OCI-LY7 (cell line): ENCODE measurements around the gene KYAT1. TPM values are rescaled to one million over a fixed set of nuclear protein-coding genes. Genes with fewer than 3 reads are reported as not detected.
A peak's percentile ranks its signal among the peaks of the same experiment; 100 is the strongest.

Experiments
- BruUV-seq: library from RNA; stranded (reverse); fragments of 400-500 nt; replicated peaks from 2 replicates; lab custom pipeline; 2021; lab: Mats Ljungman, UMichigan
- CTCF ChIA-PET: fragments of 300-600 bp; sonication (Branson Sonifier 250); formaldehyde crosslinking; loops from one replicate; lab custom pipeline; 2022; ENCODE audit warnings: antibody characterized with exemption; ENCODE audit not compliant: unreplicated experiment; lab: Charles Lee
- POLR2A ChIA-PET: fragments of 300-600 bp; sonication (Branson Sonifier 250); formaldehyde crosslinking; loops from one replicate; lab custom pipeline; 2022; ENCODE audit warnings: antibody characterized with exemption; lab: Charles Lee
- DNase-seq: peaks from one replicate; pipeline ENCODE4 v3.0.0-alpha.2; 2015; ENCODE audit warnings: low spot score
- H2AFZ ChIP-seq: fragments of 200-600 bp; sonication (generic), shearing (Covaris generic); 2 replicates; pipeline ENCODE4 v1.6.1; 2014; ENCODE audit warnings: mild to moderate bottlenecking, antibody characterized with exemption, low read length, moderate library complexity
- H3K27ac ChIP-seq: fragments of 200-600 bp; sonication (generic); 2 replicates; pipeline ENCODE4 v1.5.1; 2014; ENCODE audit warnings: mixed run types, low read depth, mild to moderate bottlenecking, moderate library complexity, low read length, inconsistent platforms; ENCODE audit not compliant: poor library complexity, severe bottlenecking
- H3K36me3 ChIP-seq: fragments of 200-600 bp; sonication (generic); 2 replicates; pipeline ENCODE4 v1.6.1; 2014; ENCODE audit warnings: mild to moderate bottlenecking, antibody characterized with exemption, low read length, moderate library complexity, mixed read lengths; ENCODE audit not compliant: insufficient read depth
- H3K4me1 ChIP-seq: fragments of 200-600 bp; sonication (generic); 2 replicates; pipeline ENCODE4 v1.5.1; 2014; ENCODE audit warnings: mild to moderate bottlenecking, low read length; ENCODE audit not compliant: insufficient read depth, poor library complexity, severe bottlenecking
- H3K4me2 ChIP-seq: fragments of 200-600 bp; sonication (generic); 2 replicates; pipeline ENCODE4 v1.6.1; 2014; ENCODE audit warnings: mild to moderate bottlenecking, low read length
- H3K4me3 ChIP-seq: fragments of 200-600 bp; sonication (generic); 2 replicates; pipeline ENCODE4 v1.5.1; 2014; ENCODE audit warnings: mild to moderate bottlenecking, low read depth, low read length; ENCODE audit not compliant: poor library complexity, severe bottlenecking
- H3K79me2 ChIP-seq: fragments of 200-600 bp; sonication (generic); 2 replicates; pipeline ENCODE4 v1.6.1; 2016; ENCODE audit warnings: low read depth, mild to moderate bottlenecking, low read length, moderate library complexity, mixed read lengths; ENCODE audit not compliant: insufficient read depth
- H3K9me2 ChIP-seq: fragments of 200-600 bp; sonication (generic); 2 replicates; pipeline ENCODE4 v1.6.1; 2016; ENCODE audit warnings: mild to moderate bottlenecking, low read length, mixed read lengths; ENCODE audit not compliant: insufficient read depth
- H3K9me3 ChIP-seq: fragments of 200-600 bp; sonication (generic); 2 replicates; pipeline ENCODE4 v1.6.1; 2014; ENCODE audit warnings: mild to moderate bottlenecking, mixed run types, low read length, mixed read lengths
- H4K20me1 ChIP-seq: fragments of 200-600 bp; sonication (generic); 2 replicates; pipeline ENCODE4 v1.6.1; 2014; ENCODE audit warnings: mild to moderate bottlenecking, antibody characterized with exemption, low read length, moderate library complexity, mixed read lengths; ENCODE audit not compliant: insufficient read depth
- EZH2phosphoT487 ChIP-seq: fragments of 200-600 bp; sonication (generic); IDR thresholded peaks from 2 replicates; pipeline ENCODE4 v1.6.1; 2018; ENCODE audit warnings: low read depth, borderline replicate concordance, mild to moderate bottlenecking, mixed run types, antibody characterized with exemption, low read length, moderate library complexity, mixed read lengths
- intact Hi-C: fragments of 100-400 bp; cut with micrococcal nuclease; formaldehyde crosslinking; loops from one replicate; pipeline ENCODE4 v1.10.0; 2022; ENCODE audit not compliant: unreplicated experiment
- total RNA-seq, 2 experiments: library from RNA; depleted of rRNA in 1 of 2; stranded (reverse); fragments of >200 nt in 1 of 2; shearing (Covaris generic) in 1 of 2; gene quantifications; 2 replicates each; pipeline ENCODE4 v1.2.3, GENCODE V29; 2014 to 2022
- TF ChIP-seq, protein P1 (sequence below): fragments of 200-600 bp; sonication (generic); conservative IDR thresholded peaks from 2 replicates; pipeline ENCODE4 v1.5.1; 2014; ENCODE audit warnings: mild to moderate bottlenecking, antibody characterized with exemption, low read length, moderate library complexity, mixed read lengths

The KYAT1 gene
- total RNA-seq, 2 experiments from 2014 or later: 28.3 to 44.7 TPM

DNA sequence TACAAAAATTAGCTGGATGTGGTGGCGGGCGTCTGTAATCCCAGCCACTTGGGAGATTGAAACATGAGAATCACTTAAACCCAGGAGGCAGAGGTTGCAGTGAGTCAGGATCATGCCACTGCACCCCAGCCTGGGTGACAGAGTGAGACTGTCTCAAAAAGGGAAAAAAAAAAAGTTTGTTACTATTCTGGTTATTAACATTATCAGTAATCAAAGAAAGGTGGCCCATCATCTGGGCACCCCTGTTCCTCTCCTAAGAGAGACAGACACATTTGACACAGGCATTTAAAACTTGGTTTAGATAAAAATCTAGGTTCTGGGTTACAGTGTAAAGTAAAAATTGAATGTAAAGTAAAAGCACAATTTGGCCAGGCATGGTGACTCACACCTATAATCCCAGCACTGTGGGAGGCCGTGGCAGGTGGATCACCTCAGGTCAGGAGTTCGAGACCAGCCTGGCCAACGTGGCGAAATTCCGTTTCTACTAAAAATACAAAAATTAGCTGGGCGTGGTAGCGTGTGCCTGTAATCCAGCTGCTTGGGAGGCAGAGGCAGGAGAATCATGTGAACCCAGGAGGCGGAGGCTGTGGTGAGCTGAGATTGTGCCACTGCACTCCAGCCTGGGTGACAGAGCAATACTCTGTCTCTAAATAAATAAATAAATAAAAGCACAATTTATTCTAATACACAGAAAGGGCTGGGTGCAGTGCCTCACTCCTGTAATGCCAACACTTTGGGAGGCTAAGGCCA, 22.3 kb upstream of the KYAT1 start:
- no peak overlapping the region for H2AFZ ChIP-seq
- TF ChIP-seq, protein P1, sequence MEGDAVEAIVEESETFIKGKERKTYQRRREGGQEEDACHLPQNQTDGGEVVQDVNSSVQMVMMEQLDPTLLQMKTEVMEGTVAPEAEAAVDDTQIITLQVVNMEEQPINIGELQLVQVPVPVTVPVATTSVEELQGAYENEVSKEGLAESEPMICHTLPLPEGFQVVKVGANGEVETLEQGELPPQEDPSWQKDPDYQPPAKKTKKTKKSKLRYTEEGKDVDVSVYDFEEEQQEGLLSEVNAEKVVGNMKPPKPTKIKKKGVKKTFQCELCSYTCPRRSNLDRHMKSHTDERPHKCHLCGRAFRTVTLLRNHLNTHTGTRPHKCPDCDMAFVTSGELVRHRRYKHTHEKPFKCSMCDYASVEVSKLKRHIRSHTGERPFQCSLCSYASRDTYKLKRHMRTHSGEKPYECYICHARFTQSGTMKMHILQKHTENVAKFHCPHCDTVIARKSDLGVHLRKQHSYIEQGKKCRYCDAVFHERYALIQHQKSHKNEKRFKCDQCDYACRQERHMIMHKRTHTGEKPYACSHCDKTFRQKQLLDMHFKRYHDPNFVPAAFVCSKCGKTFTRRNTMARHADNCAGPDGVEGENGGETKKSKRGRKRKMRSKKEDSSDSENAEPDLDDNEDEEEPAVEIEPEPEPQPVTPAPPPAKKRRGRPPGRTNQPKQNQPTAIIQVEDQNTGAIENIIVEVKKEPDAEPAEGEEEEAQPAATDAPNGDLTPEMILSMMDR: no peak
- TF ChIP-seq EZH2phosphoT487: no peak
- H3K4me2 ChIP-seq: no peak overlapping the region
- H4K20me1 ChIP-seq: no peaks in the 10 kb centered on the region
- intact Hi-C loops: no loop called here
- no peak overlapping the region for H3K4me3 ChIP-seq
- DNase-seq: no peak
- CTCF ChIA-PET: no interaction called here
- H3K9me3 ChIP-seq: no peaks in the 10 kb centered on the region
- H3K4me1 ChIP-seq: peaks cover 32% of the 10 kb centered on the region
- BruUV-seq: no TSS peak
- H3K79me2 ChIP-seq: 0 out of 2 replicates have a peak, but pooled peaks cover 3% of the 10 kb centered on the region
- peaks cover 36% of the 10 kb centered on the region for H3K36me3 ChIP-seq
- H3K27ac ChIP-seq: no peak overlapping the region
- POLR2A ChIA-PET: interaction anchor here (0.7 kb wide), 1 partner anchor 1093 kb away, joined by 5 read pairs; no protein-coding TSS in a partner anchor
- no peaks in the 10 kb centered on the region for H3K9me2 ChIP-seq

DNA sequence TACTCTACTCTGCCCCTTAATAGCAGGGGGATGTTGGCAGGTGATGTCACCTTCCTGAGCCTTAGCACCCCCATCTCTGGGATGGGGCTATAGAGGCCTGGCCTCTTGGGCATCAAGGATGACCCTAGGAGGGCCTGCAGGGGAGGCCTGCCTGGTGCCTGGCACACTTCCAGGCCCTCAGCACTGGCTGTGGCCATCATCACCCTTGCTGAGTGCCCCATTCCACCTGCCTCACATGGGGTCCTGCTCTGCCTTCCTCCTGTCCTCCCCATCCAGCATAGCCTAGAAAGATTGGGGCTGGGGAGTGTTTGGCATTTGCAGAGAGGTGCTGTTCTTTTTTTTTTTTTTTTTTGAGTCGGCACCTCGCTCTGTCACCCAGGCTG, 21.3 kb upstream of the KYAT1 start:
- Histone ChIP-seq H3K4me3 (no peak overlapping the region), H3K79me2 (0 out of 2 replicates have a peak, but pooled peaks cover 3% of the 10 kb centered on the region)

More for the DNA sequence above, 21.3 kb upstream of the KYAT1 start:
- DNase-seq: no peak
- H3K4me1 ChIP-seq: peaks cover 38% of the 10 kb centered on the region
- no peak overlapping the region for H2AFZ ChIP-seq
- BruUV-seq: no TSS peak
- H3K4me2 ChIP-seq: peak overlapping the region; percentile 78
- TF ChIP-seq EZH2phosphoT487: no peak
- TF ChIP-seq, protein P1: no peak
- H3K9me2 ChIP-seq: no peaks in the 10 kb centered on the region
- ChIA-PET POLR2A (interaction anchor here (0.7 kb wide), 1 partner anchor 1094 kb away, joined by 5 read pairs; no protein-coding TSS in a partner anchor), CTCF (no interaction called here)
- H3K36me3 ChIP-seq: peaks cover 36% of the 10 kb centered on the region
- intact Hi-C loops: no loop called here
- peak overlapping the region; percentile 85 for H3K27ac ChIP-seq
- no peaks in the 10 kb centered on the region for H4K20me1 ChIP-seq
- H3K9me3 ChIP-seq: no peaks in the 10 kb centered on the region
